Fibroblast of skin of right quadriceps (primary cell): ENCODE measurements around the gene SRRT.
"Not testable (repeated sequence)": the region's sequence is repeated elsewhere in the genome, so short reads cannot be mapped to it uniquely, and the experiment has no call there.

Experiments used
- DNase-seq: peaks from one replicate; pipeline ENCODE4 v3.0.0-alpha.2; 2013

Gene SRRT

GRCh38 chr7:100895701-100895955, 20.7 kb downstream of the SRRT start, which contains the start of gene ACHE:
Gene ACHE (minus strand): TSS chr7:100895888. CDS start chr7:100894232, 1,656 bp downstream.
- no peak for DNase-seq

DNA sequence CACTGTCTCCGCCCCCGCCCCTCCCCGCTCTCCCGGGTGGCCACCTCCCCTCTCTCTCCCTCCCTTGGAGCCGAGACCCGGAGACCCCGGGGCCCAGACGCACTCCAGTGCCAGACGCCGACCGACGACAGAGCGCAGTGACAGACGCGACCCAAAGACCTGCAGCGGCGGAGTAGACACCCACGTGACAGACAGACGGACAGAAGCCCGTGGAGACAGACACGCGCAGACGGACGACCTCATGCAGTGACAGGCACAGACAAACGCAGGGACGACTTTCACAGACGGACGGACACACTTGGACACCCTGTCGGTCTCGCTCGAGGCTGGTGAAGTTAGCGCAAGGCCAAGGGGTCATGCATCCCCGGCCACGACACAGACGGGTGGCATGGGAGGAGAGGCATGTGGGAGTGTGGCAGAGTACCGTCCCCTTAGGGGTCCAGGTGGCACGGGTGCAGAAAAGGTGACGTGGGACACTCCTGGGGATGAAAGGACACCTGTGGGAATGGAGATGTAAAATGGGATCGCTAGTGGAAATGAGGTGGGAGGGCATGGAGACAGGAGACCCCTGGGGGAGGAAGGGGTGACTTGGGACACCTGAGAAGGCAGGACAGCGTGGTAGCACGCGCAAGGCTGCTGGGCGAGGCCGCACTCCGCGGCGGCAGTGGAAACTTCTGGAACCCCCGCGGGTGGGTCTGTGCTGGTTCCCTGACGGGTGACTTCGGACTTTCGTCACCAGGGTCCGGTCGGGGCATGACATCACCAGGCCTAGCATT, 21.2 kb downstream of the SRRT start:
- DNase-seq: no peak

DNA sequence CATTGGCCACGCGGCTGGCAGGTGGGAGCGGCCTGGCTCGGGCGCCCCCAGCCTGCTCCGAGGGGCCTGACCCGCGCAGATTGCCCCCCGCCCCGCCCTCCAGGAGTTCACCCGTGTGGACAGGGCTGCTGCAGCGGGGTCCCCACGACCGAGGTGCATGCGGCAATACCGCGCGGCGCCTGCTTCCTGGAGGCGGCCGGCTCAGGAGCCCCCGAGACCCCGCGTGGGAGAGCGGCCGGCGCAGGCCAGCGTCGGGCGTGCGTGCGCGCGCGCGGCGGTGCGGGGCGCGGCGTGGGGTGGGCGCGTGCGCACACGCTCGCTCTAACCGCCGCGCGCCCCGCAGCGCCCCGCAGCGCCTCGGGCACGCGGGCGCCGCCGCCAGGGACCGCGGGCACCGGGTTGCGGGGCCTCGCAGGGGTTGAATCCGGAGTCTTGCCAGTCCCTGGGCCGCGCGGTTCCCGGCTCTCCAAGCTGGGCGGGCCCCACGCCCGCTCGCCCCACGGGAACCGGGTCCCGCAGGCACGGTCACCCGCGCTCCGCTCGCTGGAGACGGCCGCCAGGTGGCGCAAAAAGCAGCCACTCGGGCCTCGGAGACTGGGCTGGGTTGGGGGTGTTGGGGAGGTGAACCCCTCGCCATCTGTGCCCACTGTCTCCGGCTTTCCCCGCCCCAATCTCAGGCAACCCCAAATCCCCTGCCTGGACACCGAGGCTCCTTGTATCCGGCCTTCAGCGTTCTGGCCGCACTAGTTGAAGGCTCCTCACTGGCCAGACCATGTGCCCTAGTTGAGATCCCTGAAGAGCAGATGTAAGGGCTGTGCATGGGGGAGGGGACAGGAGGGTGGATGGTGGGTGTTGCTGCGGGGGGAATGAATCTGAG, 22.1 kb downstream of the SRRT start:
- no peak for DNase-seq

GRCh38 chr7:100897772-100898454, 23.0 kb downstream of the SRRT start:
- DNase-seq: no peak

GRCh38 chr7:100899432-100899831, 24.5 kb downstream of the SRRT start:
- DNase-seq: no peak

DNA sequence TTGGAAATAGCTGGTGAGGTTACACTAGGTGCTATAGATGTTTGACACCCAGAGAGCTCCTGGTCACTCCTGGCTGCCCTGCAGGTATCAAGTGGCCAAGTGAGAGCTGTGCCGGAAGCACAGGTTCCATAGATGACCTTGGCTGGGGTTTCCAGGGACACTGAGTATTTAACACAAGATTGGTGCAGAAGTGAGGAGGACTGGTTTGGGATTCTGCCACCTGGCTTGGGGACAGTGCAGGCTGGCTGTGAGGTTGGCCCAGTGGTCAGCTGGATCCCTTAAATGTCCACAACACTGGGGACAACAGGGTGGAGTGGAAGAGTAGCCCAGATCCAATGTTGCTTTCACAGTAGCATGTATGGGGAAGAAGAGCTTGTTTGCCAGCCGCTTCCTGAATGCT, 26.1 kb downstream of the SRRT start:
- DNase-seq: no peak

DNA sequence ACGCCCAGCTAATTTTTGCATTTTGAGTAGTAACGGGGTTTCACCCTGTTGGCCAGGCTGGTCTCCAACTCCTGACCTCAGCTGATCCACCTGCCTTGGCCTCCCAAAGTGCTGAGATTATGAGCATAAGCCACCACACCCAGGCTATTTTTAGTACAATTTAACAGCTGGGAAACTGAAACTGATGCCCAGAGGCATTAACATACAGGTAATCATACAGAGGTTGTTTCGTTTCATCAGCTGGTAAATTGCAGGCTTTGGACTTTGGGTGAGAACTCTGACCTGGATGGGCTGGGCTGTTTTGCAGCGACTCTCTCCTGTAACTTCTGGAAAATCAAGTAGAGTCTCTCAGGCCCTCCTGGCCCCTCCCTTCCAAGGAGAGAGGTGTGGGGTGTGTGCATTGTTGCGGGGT, 27.0 kb downstream of the SRRT start:
- no peak for DNase-seq

GRCh38 chr7:100902638-100903037, 27.7 kb downstream of the SRRT start:
- DNase-seq: no peak

- DNase-seq: no peak
Observed at GRCh38 chr7:100908512-100908911, 33.6 kb downstream of the SRRT start.

- DNase-seq: not testable (repeated sequence)
Observed at GRCh38 chr7:100910443-100910842, 35.5 kb downstream of the SRRT start.

DNA sequence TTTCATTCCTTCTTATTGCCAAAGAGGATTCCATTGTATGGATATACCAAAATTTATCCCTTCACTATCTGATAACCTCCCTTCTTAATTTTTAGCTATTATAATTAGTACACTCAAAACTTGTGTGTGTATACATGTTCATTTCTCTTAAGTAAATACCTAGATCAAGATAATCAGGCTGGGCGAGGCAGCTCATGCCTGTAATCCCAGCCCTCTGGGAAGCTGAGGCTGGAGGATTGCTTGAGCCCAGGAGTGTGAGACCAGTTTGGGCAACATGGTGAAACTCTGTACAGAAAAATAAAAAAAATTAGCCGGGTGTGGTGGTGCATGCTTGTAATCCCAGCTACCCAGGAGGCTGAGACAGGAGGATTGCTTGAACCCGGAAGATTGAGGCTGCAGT, 36.6 kb downstream of the SRRT start:
- no peak for DNase-seq

GRCh38 chr7:100914208-100914878, 39.4 kb downstream of the SRRT start:
- DNase-seq: no peak

DNA sequence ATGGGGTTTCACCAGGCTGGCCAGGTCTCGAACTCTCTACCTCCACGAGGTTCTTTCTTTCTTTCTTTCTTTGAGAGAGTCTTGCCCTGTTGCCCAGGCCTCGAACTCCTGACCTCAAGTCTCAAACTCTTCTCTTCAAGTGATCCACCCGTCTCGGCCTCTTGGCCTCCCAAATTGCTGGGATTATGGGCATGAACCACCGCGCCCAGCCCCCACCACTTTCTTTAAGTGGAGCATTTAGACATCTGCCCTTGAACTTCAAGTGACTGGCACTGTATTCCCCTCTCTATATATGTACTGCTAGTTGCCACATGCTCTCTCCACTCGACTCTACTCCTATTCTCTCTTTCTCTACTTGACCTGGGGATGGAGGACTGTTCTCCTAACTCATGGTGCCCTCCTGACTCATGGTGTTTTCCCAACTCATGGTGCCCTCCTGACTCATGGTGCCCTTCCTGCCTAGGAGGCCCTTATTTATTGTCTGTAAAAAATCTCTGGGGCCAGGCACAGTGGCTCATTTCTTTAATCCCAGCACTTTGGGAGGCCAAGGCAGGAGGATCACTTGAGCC, 40.1 kb downstream of the SRRT start:
- no peak for DNase-seq

DNA sequence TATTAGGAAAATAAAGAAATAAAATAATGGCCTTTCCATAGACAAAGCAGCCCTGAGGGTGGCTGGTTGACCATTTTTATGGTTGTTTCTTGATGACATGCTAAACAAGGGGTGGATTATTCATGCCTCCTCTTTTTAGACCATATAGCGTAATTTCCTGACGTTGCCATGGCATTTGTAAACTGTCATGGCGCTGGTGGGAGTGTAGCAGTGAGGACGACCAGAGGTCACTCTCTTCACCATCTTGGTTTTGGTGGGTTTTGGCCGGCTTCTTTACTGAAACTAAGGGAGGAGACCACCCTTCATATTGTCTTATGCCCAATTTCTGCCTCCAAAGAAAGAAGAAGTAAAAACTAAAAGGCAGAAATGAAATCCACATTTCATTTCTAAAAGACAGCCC, 44.4 kb downstream of the SRRT start:
- DNase-seq: not testable (repeated sequence)

GRCh38 chr7:100919779-100920437, 45.0 kb downstream of the SRRT start:
- DNase-seq: not testable (repeated sequence)

GRCh38 chr7:100921039-100921438, 46.1 kb downstream of the SRRT start:
- no peak for DNase-seq

DNA sequence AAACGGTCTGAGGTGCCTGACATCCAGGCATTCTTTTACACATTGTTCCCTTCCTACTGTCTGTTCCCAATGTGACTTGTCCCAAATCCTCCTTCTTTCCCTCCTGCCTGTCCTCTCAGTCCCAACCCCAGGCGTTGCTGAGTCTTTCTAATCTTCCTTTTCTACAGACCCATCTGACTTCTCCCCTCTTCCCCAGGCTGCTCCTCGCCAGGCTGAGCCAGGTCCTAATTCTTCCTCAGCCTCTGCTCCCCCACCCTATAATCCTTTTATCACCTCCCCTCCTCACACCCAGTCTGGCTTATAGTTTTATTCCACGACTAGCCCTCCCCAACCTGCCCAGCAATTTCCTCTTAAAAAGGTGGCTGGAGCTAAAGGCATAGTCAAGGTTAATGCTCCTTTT, 48.7 kb downstream of the SRRT start:
- DNase-seq: not testable (repeated sequence)

GRCh38 chr7:100929808-100930174, 54.9 kb downstream of the SRRT start:
- DNase-seq: no peak

DNA sequence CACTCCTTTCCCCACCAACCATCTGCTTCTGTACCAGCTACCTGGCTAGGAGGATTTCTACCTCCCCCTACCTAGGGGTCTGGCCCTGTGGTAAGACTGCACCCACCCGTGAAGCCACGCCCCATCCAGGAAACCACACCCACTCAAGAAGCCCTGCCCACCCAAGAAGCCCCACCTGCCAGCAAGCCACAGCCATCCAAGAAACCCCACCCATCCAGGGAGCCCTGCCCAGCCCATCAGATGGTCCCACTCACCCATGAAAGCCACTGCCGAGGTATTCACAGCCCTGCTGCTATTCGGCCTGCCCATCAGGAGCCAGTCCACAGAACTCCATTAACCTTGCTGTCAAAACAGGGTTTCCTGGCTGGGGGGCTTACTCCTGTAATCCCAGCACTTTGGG, 58.8 kb downstream of the SRRT start:
- DNase-seq: no peak

DNA sequence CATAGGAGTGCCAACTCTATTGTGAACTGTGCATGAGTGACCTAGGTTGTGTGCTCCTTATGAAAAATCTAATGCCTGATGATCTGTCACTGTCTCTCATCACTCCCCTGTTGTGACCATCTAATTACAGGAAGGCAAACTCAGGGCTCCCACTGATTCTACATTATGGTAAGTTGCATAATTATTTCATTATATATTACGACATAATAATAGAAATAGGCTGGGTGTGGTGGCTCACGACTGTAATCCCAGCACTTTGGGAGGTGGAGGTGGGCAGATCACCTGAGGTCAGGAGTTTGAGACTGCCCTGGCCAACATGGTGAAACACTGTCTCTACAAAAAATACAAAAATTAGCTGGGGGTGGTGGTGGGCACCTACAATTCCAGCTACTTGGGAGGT, 60.5 kb downstream of the SRRT start:
- not testable (repeated sequence) for DNase-seq

GRCh38 chr7:100936167-100936566, 61.3 kb downstream of the SRRT start:
- DNase-seq: not testable (repeated sequence)
